ENCODE data around the gene NFAM1.

Gene NFAM1

DNA sequence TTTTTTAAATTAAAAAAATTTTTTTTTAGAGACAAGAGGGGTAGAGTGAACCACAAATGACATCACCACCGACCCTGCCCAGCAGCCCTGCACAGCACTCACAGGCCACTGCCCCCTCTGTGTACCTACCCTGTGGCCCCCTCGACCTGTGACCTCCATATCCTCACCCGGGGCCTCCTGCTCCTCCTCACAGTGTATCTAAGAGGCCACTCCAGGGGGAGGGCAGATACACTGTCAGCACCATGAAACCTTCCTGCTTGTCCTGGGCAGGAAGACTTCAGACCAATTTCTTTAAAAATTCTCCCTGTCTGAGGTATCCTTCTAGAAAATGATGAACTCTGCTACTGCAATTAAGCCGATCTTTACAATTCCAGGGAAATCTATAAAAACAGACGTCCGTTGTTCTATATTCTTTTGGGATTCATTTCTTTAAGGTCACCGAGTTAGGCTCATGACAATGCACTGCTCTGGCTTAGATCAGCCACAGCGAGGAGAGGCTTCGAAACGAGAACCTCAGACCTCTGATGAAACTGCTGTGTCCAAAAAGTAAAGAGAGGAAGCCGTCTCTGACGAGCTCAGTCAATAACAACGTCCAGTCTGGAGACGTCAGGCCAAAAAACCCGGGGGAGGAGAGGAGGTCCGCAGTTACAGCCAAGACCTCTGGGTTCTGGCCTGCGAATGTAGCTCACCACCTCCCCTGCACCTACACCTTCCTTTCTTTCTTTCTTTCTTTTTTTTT, 17.5 kb downstream of the NFAM1 start:
- DNase-seq: no peak

DNA sequence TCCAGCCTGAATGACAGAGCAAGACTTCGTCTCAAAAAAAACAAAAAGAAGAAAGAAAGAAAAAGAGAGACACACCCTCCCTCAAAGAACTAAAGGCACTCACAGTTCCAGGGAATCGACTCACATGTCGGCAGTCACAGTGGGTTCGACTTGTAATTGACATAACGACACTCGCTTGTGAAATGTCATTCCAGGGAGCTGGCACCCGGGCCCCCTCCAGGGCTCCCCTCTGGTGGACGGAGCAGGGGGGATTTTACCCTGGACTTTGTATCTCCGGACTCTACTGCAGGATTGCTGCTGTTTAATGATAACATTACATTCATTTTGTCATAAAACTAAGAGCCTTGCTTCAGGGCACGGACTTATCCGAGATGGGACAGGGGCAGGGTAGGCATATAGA, 18.2 kb downstream of the NFAM1 start:
- DNase-seq: no peak

DNA sequence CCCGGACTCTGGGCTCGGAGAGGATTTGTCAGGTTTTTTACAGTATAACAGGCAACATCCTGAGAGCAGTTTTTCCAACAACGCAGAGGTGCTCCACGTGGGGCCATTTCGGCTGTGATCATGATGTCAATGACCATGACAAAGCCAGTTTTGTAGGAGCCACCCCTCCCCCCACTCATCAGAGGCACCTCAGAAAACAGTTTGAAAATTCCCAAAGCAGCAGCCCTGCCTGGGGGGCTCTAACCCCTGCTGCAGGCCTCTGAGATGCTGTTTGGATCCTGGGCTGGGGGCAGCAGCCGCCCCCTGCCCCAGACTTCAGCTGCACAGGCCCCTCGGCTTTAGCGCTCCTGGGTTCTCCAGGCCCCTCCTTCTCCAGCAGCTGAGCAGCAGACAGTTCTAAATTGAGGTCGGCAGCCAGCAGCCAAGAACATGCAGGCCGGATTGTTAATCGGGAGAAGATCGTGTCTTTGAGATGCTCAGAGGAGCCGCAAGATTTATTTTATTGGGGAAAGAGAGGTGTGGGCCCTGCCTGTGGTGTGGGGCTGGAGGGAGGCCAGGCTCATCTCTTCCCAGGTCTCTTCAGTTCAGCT, 19.4 kb downstream of the NFAM1 start:
- DNase-seq: no peak

DNA sequence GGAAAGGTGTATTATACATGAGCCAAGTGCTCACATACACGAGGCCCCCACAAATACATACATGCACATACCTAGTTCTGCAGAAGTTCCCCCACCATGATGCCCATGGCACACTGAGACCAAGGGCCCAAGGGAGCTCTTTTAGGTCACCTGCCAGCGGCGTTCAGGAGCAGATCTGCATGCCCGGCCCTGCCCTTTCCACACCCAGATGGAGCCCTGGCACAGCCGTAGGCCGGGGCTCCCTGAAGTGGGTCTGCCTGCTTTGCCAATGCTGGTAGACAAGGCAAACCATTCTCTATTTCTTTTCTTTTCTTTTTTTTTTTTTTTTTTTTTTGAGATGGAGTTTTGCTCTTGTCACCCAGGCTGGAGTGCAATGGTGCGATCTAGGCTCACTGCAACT, 21.5 kb downstream of the NFAM1 start:
- DNase-seq: peak; percentile 51

DNA sequence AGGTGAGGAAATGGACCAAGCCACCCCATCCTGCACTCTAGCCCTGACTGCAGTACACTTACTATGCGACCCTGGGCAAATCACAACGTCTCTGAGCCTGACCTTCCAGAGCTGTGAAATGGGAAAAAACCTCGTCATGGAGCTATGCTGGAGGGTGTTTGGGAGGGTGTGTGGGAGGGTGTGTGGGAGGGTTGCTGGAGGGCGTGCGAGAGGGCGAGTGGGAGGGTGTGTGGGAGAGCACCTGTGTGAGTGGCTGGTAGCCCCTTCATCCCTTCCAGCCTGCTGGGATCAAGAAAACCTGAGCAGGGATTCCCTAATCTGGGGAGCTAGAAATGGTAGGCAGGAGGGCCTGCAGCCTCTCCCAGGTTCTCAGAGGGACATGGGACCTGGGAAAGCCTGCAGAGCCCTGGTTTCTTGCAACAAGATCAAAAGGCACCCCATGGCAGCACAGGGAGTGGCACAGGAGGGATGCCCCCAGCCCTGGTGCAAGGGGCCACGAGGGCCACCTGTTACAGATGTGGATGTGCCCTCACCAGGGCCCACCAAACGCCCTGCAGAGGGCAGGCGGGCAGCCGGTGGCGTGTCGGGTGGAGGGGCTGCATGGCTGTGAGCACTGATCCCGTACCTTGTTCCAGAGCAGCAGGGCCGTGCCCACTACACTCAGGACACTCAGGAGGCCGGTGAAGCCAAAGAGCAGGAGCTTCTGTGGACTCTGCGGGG, 23.2 kb downstream of the NFAM1 start:
- no peak for DNase-seq

DNA sequence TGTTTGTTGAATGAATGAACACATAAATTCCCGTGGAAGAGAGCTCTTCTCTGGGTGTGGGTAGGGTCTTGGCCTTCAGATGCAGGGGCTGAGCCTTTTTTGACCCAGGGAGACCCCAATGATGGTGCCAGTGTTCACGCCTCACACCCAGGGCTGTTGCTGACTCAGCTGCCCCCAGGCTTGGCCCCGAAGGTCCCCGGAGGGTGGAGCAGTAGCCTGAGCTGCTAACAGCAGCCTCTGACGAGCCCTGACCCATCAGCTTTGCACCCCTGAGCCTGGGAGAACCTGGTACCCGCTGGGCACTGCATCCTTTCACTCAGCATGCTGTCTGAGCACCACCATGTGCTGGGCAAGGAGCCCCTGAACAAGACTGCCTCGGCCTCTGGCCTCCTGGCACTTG, 23.9 kb downstream of the NFAM1 start:
- no peak for DNase-seq

DNA sequence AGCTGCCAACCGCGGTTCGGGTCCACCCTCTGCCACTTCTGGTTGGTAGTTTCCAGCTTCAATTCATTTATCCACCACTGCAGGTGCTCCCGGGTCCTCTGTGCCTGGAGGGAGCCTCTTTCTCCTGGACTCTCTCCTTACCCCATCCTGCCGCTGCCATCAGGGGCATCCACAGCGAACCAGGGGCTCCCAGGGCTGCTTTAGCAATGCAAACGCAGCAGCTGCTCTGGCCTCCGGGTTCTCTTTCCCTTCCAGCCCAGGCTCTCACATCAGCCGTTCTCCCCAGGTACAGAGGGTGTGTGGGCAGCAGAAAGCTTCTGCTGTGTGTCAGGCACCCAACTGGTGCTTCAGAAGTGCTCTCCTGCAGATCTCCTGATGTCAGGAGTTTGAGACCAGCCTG, 27.9 kb downstream of the NFAM1 start:
- DNase-seq: no peak

DNA sequence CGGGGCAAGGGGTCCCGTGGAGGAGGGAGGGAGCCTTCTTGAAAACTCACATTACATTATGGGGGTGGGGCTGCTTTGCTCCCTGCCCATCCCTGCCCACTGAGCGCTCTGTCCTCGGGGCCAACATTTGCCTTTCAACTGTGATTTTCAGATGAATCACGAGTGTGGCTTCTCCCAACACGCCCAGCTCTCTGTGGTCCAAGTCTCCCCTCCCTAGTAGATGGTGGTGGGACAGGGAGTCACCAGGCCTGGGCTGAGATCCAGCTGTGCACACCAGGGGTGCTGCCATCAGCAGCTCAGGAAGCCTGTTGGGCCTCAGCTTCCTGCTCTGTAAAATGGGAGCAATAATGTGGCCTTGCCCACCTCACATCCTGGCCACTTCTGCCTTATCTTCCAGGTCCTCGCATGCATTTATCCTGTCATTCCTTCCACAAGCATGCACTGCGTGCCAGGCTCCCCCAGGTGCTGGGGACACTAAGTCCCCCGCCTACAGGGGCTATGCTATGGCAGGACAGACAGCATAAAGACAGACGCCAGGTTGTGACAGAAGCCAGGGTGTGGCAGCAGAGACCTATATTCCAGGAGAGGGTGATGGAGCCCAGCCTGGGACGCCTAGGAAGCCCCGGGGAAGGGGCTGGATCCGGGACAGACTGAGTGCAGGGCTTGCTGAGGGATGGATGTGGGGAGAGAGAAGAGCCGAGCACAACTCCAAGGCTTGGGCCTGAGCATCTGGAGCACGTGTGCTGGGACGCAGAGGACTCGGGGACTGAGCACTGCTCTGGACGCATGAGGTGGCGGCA, 30.5 kb downstream of the NFAM1 start:
- no peak for DNase-seq

DNA sequence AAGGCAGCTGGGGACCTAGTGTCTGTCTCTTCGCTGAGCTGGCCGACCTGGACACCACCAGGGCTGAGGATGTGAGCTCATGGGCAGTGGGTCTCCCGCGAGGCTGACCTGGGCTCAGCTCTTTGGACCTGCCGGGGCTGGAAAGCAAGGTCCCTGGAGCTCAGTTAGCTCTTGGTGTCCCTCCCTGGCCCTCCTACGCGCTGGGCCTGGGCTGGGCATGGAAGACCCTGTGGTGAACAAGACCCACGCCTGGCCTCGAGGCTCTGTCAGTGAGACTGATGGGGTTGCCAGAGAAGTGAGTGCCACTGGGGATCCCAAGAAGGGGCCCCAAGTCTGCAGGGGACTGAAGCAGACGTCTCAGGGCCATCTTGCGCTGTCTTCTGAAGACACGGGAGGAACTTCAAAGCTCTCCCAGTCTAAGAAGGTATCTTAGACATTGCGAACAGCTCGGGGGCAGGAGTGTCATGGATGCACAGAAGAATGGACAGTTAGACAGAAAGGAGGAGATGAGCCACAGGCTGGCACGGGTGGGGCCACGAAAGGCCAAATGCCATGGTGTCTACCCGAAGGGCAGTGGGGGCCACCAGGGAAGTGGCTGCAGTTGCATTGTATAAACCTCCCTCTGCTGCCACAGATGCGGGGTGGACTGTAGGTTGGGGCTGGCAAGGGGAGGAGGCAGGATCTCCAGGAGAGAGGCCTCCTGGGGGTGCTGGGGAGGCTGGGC, 31.2 kb downstream of the NFAM1 start:
- DNase-seq: no peak

DNA sequence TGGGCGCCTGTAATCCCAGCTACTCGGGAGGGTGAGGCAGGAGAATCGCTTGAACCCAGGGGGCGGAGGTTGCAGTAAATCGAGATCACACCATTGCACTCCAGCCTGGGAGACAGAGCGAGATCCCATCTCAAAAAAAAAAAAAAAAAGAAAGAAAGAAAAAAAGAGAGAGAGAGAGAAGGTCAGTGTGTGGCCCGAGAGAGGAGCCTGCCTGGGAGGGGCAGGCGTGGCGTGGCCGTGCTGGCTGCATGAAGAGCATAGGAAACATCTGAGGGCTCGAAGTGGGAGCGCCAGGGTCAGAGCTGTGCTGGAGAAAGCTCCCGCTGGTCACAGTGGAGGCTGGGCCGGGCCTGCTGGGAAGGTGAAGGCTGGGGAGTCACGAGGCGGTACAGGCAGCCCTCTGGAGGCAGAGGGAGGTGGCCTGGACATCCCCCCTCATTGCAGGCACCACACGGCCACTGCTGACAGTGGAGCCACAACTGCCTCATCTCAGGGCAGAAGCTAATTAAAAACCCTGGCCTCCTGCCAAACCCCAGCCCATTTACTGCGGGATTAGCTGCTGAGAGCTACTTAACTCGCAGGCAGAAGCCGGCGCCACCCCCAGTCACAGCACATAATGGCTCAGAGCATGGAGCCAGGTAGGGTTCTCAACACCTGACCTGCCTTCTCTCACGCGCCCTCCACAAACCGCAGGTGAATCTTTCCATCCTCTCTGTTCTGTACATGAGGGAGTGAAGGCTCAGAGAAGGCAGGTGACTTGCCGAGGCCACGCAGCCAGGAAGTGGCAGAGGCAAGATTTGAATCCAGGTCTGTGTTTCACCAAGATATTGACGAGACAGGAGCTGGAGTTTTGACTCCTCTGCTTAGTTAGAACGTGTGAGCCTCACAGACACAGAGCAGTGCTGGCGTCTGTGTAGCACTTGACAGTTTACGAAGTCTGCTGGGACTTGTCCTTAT, 32.6 kb downstream of the NFAM1 start:
- DNase-seq: peak; percentile 92

DNA sequence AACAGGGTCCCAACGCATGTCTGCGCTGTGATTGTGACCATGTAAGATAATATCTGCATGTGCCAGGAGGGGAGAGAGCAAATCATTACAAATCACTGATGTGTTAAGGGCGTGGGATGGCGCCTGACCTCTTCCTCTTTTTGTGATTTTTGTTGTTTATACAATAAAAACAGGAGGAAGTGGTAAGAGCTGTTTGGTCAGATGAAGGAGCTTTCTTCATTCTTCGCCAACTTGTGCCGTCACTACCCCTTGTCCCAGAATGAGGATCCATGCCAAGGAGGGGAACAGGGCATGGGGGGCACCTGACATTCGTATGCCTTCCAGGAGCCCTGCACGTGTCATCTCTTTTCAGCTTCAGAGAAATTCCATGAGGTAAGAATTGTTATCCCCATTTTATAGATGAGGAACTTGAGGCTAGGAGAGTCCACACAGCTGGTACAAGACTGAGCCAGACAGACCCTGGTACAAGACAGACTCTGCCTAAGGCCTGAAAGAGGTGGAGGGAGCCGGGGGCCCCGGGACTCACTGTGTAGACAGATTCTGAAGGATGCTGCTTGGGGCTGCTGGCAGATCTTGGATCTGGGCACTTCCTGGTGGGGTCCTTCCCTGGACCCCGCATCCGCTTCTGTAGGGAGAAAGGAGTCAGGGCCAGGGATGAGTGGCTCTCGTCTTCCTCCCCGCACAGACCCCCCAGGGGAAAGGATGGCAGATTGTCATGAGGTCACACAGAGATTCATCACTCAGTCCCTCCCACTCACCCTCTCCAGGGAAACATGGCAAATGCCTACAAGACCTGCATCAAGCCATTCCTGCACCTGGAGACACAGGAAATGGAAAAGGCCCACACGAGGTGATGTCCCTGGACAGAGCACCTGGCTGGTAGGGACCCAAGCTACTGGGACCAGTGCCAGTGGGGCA, 34.6 kb downstream of the NFAM1 start:
- DNase-seq: no peak

DNA sequence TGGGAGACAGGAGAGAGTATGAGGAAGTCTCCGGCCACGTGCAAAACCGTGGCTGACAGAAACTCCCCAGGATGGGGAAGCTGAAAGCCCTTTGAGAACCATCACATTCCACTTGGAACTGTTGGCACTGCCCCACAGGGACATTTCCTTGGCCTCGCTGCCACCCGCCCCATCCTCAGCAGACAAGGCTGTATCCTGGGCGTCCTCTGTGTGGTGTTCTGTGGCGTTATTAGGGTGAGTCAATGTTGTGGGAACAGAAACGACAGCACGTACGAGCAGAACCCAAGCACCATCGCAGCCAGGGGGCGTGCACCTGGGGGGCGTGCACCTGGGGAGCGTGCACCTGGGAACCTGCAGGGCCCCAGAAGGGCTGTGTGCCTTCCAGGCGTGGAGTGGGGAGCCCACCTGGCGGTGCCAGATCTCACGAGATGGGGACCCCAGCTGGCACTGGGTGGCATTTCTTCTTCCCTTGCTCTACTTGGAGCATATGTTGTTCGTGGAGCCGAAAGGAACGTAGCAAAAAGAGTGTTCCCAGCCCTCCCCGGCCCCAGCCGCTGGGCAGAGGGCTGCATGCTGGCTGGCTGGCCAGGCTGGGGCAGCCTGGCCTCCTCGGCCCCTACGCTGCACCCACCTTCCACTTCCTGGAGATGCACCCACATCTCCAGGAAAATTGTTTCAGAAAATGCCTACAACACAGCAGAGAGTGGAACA, 35.4 kb downstream of the NFAM1 start:
- peak; percentile 85 for DNase-seq

DNA sequence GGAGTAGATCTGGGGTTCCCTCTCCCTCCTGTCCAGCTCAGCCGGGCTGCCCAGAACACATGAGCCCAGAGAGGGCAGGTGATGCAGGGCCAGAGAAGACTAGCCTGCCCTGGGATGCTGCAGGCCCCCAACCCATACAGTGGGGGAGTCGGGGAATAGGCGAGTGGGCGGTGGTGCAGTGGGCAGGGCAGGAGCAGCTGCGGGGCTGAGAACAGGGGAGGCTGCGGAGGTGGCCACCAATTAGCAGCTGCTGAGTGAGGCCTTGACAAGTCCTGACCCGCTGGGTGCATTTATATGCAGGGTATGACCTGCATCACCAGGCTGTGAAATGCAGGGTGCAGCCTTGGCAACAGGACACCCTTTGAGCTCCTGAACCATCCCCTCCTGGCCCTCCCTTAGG, 43.1 kb downstream of the NFAM1 start:
- DNase-seq: peak; percentile 68

DNA sequence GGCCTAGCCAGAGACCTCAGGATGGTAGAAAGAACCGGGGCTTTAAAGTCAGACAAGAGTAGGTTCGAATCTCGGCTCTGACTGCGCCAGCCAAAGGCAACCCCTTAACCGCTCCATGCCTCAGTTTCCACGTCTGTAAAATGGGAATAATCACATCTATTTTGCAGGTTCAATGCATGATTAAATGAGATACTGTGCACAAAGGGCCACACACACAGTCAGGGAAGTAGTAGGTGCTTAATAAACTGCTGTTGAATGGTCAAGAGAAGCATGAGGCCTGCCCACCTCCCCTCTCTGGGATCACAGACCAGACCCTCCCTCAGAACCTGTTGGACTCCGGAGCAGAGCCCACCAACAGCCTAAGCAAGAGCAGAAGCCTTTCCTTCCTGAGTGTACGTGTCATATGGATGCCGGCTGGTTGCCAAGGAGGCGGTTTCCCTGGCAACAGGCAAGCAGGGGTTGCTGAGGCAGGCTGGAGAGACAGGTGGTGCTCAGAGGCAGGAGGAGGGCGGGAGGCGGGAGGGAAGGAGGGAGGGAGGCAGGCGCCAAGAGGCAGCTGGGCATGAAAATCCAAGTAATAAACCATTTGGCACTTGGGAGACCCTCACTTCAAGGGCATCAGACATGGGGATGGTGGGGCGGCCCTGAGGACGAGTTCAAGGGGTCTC, 43.9 kb downstream of the NFAM1 start:
- peak; percentile 99 for DNase-seq

DNA sequence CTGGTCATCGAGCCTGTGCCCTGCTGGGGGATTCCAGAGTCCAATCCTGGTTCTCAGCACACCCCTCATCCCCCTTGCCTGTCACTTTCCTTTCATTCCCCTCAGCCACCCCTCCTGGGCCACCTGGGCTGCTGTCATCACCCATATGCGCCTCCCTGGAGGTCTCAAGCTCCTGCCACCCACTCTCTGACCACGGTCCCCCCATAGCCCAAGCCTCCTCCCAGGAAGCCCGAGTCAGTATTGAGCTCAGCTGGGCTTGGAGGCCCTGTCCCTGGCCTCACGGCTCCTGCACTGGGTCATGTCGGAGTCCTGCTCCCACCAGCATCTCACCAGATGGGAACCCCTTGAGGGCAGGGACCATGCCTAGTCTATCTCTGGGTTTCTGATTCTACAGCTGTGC, 44.6 kb downstream of the NFAM1 start:
- no peak for DNase-seq

DNA sequence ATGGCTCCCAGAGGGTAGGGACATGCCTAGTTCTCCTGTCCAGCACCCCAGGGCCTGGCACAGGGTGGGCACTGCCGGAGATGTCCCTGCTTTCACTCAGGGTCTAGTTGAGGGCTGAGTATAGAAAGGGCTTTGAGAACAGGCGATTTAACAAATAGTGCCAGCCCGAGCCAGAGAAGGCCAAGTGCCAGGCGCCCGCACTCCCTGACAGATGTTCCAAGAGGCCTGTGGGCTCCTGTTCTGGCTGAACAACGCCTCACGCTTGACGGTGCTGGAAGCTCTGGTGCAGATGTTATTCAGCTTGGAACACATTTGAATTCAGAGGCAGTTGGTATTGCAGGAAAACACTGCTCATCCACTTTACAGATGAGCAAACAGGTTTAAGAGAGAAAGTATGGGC, 46.5 kb downstream of the NFAM1 start:
- peak; percentile 84 for DNase-seq

DNA sequence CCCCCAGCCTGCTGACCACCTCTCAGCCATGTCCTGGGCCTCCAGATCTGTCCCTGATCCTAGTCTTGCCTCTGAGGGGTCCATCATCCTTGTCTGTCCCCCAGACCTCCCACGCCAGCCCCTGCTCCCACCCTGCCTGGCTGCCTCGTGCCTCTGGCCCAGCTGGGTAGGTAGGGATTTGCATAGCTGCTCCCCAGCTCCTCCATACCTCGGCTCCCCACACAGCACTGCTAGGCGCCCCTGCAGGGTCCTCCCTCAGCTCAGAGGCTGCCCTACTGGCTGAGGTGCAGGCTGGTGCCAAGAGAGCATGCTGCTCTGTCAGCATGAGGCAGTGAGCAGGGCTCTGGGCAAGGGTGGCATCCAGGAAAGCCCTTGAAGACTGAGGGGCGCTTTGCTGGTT, 47.7 kb downstream of the NFAM1 start:
- DNase-seq: no peak

DNA sequence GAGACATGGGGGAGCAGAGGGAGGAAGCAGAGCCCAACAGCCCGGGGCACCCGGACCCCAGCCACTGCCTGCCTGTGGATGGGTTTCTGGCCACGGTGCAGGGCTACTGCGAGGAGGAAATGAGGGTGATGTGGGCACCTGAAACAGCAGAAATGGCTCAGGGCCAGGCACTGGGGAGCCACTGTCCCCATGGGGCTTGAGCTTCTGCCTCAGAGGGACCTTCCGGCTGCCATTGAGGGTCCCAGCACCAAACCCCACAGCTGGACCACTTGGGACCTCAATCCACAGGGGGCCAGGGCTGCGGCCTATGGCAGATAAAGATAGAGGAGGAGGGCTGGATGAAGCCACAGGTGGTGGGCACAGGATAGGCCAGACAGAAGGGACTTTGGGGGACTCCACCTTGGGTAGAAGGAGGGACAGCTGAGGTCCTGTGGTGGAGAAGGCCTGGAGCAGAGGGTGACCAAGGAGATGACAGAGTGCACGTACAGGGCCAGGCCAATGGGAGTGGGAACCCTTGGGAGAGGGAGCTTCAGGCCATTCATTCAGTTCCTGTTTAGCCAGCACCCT, 48.3 kb downstream of the NFAM1 start:
- no peak for DNase-seq

DNA sequence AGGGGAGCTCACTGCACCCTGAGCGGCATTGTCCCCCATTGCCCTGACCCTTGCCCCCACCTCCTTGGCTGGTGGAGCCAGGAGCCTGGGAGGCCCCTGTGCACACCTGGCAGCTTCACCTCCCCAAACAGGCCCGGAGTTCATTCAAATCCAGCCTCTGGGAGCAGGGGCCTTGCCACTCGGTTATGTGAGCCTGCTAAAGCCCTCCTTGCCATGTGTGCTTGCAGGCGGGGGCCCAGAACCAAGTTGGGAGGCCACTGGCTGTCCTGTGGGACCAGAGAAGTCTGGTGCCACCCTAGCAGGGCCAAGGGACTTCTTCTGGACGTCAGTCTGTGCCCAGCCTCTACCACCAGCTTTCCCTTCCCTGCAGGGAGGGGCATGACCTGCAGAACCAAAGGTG, 48.9 kb downstream of the NFAM1 start:
- DNase-seq: no peak

Measured in NCI-H2171 (cell line).